GM23338 (cell line): ENCODE data around the gene HNRNPA2B1. TPM values are rescaled to one million over a fixed set of nuclear protein-coding genes. Genes with fewer than 3 reads are reported as not detected.

ENCODE experiments used
- ATAC-seq: fragments of 200-7000 bp; cut with Tn5 transposase; 3 replicates; pipeline ENCODE4 v1.9.1; 2020
- DNase-seq: peaks from one replicate; pipeline ENCODE4 v3.0.0-alpha.2; 2015; ENCODE audit warnings: low spot score
- H2AFZ ChIP-seq: fragments of 200-600 bp; sonication (generic); 2 replicates; pipeline ENCODE4 v1.8.0; 2016; ENCODE audit warnings: antibody characterized with exemption, mild to moderate bottlenecking, moderate library complexity
- H3F3A ChIP-seq: fragments of 200-600 bp; sonication (generic); replicated peaks from 2 replicates; pipeline ENCODE4 v1.8.0; 2017; ENCODE audit warnings: antibody characterized with exemption, mixed run types, low read depth
- H3K27ac ChIP-seq: fragments of 200-600 bp; sonication (generic); 2 replicates; pipeline ENCODE4 v1.6.1; 2016; ENCODE audit warnings: low read depth
- H3K27me3 ChIP-seq: fragments of 200-600 bp; sonication (generic); 2 replicates; pipeline ENCODE4 v1.8.0; 2016; ENCODE audit warnings: mild to moderate bottlenecking, mixed run types, moderate library complexity; ENCODE audit not compliant: insufficient read depth
- H3K36me3 ChIP-seq: fragments of 200-600 bp; sonication (generic); 2 replicates; pipeline ENCODE4 v1.8.0; 2016; ENCODE audit warnings: mild to moderate bottlenecking; ENCODE audit not compliant: insufficient read depth
- H3K4me1 ChIP-seq: fragments of 200-600 bp; sonication (generic); 2 replicates; pipeline ENCODE4 v1.8.0; 2016; ENCODE audit warnings: mild to moderate bottlenecking, moderate library complexity; ENCODE audit not compliant: insufficient read depth
- H3K4me2 ChIP-seq: fragments of 200-600 bp; sonication (generic); 2 replicates; pipeline ENCODE4 v1.7.1; 2017; ENCODE audit warnings: mixed run types
- H3K4me3 ChIP-seq: fragments of 200-600 bp; sonication (generic); 2 replicates; pipeline ENCODE4 v1.6.1; 2016; ENCODE audit warnings: mixed run types
- H3K79me2 ChIP-seq: fragments of 200-600 bp; sonication (generic); replicated peaks from 2 replicates; pipeline ENCODE4 v1.8.0; 2017; ENCODE audit warnings: mild to moderate bottlenecking; ENCODE audit not compliant: insufficient read depth
- H3K9me2 ChIP-seq: fragments of 200-600 bp; sonication (generic); 2 replicates; pipeline ENCODE4 v1.8.0; 2017; ENCODE audit not compliant: insufficient read depth
- H4K20me1 ChIP-seq: fragments of 200-600 bp; sonication (generic); replicated peaks from 2 replicates; pipeline ENCODE4 v1.8.0; 2017; ENCODE audit warnings: mild to moderate bottlenecking; ENCODE audit not compliant: insufficient read depth
- H3K27ac Mint-ChIP-seq: 2 replicates; pipeline ENCODE4 v1.8.0; 2020; ENCODE audit warnings: inconsistent platforms, mild to moderate bottlenecking, moderate library complexity, mixed read lengths
- H3K27me3 Mint-ChIP-seq: 3 replicates; pipeline ENCODE4 v1.8.0; 2022; ENCODE audit warnings: low read depth, mild to moderate bottlenecking, moderate library complexity, mixed read lengths, inconsistent platforms; ENCODE audit not compliant: insufficient read depth, poor library complexity
- H3K36me3 Mint-ChIP-seq: 3 replicates; pipeline ENCODE4 v1.8.0; 2021; ENCODE audit warnings: low read depth, mild to moderate bottlenecking, inconsistent platforms, moderate library complexity, mixed read lengths
- H3K4me1 Mint-ChIP-seq: 3 replicates; pipeline ENCODE4 v1.8.0; 2020; ENCODE audit warnings: mild to moderate bottlenecking, inconsistent platforms, mixed read lengths
- H3K4me3 Mint-ChIP-seq: 3 replicates; pipeline ENCODE4 v1.8.0; 2021; ENCODE audit warnings: moderate library complexity, mild to moderate bottlenecking, inconsistent platforms, mixed read lengths
- H3K9me3 Mint-ChIP-seq: 3 replicates; pipeline ENCODE4 v1.8.0; 2020; ENCODE audit warnings: moderate library complexity, mild to moderate bottlenecking, inconsistent platforms, mixed read lengths
- EZH2phosphoT487 ChIP-seq: fragments of 200-600 bp; sonication (generic); IDR thresholded peaks from one replicate; pipeline ENCODE4 v1.8.1; 2018; ENCODE audit warnings: antibody characterized with exemption; ENCODE audit not compliant: unreplicated experiment
- JUNB ChIP-seq: IDR thresholded peaks from one replicate; pipeline ENCODE4 v1.6.1; 2016; ENCODE audit warnings: antibody characterized with exemption; ENCODE audit not compliant: unreplicated experiment
- NANOG ChIP-seq: IDR thresholded peaks from 2 replicates; pipeline ENCODE4 v1.6.1; 2016; ENCODE audit warnings: antibody characterized with exemption, borderline replicate concordance
- STAT1 ChIP-seq: IDR thresholded peaks from one replicate; pipeline ENCODE4 v1.6.1; 2016; ENCODE audit warnings: antibody characterized with exemption; ENCODE audit not compliant: unreplicated experiment
- ZNF331 ChIP-seq: fragments of 250-450 bp; sonication (Bioruptor Pico); IDR thresholded peaks from 2 replicates; pipeline ENCODE4 v1.5.0; 2020; ENCODE audit warnings: low read depth, mild to moderate bottlenecking, moderate library complexity
- polyA plus RNA-seq: library from polyadenylated mRNA; unstranded; fragments of >200 nt; fragmentation: Nextera tagmentation; extraction: Ambion mirVana; gene quantifications from 2 replicates; pipeline ENCODE4 v1.2.1, GENCODE V29; 2016
- total RNA-seq: library from RNA; depleted of rRNA; stranded (reverse); fragments of >200 nt; shearing (Covaris generic); gene quantifications from 2 replicates; pipeline ENCODE4 v1.2.3, GENCODE V29; 2014
- TF ChIP-seq, protein P1 (sequence below): fragments of 250-450 bp; sonication (Bioruptor Pico); IDR thresholded peaks from 2 replicates; pipeline ENCODE4 v1.5.0; 2020; ENCODE audit warnings: mild to moderate bottlenecking, moderate library complexity
- TF ChIP-seq, protein P2 (sequence below), 2 experiments: fragments of 200-600 bp in 1 of 2; sonication (generic) in 1 of 2; conservative IDR thresholded peaks; 2 replicates each; pipeline versions ENCODE4 v1.5.1 to v1.6.1; 2016 to 2017; ENCODE audit warnings: antibody characterized with exemption in 2 of 2, low read depth in 2 of 2, mild to moderate bottlenecking in 2 of 2, moderate library complexity in 1 of 2
- TF ChIP-seq, protein P3 (sequence below): IDR thresholded peaks from one replicate; pipeline ENCODE4 v1.6.1; 2018; ENCODE audit warnings: antibody characterized with exemption; ENCODE audit not compliant: unreplicated experiment

HNRNPA2B1 gene
- total and polyA plus RNA-seq, 2 experiments from 2014 or later, result 602 to 1,577 TPM

DNA sequence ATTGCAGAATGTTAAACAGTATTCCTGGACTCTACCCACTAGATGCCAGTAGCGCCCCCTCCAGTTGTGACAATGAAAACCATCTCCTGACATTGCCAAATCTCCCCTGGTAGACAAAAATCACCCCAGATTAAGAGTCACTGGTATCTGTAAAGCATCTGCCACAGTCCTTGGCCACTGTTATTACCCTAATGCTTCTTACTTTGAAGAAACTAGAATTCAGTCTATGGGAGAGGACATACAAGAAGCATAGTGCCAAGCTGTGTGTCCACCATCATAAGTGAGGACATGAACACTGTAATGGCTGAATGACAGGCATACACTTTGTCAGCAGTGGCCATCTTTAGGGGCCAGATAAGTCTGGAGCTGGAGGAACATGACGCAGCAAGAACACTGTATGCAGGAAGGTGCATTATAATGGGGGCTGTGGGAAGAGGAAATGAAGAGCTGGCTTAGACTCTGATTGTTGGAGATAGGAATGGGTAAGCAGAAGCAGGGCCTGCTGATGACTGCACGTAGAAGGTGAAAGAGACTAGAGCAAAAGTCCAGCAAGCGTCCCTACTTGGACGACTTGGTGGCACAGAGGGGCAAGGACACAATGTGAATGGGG, 33.5 kb upstream of the HNRNPA2B1 start (continued):
- TF ChIP-seq, protein P1, sequence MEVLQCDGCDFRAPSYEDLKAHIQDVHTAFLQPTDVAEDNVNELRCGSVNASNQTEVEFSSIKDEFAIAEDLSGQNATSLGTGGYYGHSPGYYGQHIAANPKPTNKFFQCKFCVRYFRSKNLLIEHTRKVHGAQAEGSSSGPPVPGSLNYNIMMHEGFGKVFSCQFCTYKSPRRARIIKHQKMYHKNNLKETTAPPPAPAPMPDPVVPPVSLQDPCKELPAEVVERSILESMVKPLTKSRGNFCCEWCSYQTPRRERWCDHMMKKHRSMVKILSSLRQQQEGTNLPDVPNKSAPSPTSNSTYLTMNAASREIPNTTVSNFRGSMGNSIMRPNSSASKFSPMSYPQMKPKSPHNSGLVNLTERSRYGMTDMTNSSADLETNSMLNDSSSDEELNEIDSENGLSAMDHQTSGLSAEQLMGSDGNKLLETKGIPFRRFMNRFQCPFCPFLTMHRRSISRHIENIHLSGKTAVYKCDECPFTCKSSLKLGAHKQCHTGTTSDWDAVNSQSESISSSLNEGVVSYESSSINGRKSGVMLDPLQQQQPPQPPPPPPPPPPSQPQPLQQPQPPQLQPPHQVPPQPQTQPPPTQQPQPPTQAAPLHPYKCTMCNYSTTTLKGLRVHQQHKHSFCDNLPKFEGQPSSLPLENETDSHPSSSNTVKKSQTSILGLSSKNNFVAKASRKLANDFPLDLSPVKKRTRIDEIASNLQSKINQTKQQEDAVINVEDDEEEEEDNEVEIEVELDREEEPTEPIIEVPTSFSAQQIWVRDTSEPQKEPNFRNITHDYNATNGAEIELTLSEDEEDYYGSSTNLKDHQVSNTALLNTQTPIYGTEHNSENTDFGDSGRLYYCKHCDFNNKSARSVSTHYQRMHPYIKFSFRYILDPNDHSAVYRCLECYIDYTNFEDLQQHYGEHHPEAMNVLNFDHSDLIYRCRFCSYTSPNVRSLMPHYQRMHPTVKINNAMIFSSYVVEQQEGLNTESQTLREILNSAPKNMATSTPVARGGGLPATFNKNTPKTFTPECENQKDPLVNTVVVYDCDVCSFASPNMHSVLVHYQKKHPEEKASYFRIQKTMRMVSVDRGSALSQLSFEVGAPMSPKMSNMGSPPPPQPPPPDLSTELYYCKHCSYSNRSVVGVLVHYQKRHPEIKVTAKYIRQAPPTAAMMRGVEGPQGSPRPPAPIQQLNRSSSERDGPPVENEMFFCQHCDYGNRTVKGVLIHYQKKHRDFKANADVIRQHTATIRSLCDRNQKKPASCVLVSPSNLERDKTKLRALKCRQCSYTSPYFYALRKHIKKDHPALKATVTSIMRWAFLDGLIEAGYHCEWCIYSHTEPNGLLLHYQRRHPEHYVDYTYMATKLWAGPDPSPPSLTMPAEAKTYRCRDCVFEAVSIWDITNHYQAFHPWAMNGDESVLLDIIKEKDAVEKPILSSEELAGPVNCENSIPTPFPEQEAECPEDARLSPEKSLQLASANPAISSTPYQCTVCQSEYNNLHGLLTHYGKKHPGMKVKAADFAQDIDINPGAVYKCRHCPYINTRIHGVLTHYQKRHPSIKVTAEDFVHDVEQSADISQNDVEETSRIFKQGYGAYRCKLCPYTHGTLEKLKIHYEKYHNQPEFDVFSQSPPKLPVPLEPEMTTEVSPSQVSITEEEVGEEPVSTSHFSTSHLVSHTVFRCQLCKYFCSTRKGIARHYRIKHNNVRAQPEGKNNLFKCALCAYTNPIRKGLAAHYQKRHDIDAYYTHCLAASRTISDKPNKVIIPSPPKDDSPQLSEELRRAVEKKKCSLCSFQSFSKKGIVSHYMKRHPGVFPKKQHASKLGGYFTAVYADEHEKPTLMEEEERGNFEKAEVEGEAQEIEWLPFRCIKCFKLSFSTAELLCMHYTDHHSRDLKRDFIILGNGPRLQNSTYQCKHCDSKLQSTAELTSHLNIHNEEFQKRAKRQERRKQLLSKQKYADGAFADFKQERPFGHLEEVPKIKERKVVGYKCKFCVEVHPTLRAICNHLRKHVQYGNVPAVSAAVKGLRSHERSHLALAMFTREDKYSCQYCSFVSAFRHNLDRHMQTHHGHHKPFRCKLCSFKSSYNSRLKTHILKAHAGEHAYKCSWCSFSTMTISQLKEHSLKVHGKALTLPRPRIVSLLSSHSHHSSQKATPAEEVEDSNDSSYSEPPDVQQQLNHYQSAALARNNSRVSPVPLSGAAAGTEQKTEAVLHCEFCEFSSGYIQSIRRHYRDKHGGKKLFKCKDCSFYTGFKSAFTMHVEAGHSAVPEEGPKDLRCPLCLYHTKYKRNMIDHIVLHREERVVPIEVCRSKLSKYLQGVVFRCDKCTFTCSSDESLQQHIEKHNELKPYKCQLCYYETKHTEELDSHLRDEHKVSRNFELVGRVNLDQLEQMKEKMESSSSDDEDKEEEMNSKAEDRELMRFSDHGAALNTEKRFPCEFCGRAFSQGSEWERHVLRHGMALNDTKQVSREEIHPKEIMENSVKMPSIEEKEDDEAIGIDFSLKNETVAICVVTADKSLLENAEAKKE (CRISPR knock-in tag), result no peak
- TF ChIP-seq, protein P2, sequence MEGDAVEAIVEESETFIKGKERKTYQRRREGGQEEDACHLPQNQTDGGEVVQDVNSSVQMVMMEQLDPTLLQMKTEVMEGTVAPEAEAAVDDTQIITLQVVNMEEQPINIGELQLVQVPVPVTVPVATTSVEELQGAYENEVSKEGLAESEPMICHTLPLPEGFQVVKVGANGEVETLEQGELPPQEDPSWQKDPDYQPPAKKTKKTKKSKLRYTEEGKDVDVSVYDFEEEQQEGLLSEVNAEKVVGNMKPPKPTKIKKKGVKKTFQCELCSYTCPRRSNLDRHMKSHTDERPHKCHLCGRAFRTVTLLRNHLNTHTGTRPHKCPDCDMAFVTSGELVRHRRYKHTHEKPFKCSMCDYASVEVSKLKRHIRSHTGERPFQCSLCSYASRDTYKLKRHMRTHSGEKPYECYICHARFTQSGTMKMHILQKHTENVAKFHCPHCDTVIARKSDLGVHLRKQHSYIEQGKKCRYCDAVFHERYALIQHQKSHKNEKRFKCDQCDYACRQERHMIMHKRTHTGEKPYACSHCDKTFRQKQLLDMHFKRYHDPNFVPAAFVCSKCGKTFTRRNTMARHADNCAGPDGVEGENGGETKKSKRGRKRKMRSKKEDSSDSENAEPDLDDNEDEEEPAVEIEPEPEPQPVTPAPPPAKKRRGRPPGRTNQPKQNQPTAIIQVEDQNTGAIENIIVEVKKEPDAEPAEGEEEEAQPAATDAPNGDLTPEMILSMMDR (conservative IDR thresholded peaks at IDR 0.05; ENCODE audit: low read depth in 2 of 2), result peak; percentile 38 to 40; a peak in 3 of 4 replicates
- no peak for TF ChIP-seq NANOG

DNA sequence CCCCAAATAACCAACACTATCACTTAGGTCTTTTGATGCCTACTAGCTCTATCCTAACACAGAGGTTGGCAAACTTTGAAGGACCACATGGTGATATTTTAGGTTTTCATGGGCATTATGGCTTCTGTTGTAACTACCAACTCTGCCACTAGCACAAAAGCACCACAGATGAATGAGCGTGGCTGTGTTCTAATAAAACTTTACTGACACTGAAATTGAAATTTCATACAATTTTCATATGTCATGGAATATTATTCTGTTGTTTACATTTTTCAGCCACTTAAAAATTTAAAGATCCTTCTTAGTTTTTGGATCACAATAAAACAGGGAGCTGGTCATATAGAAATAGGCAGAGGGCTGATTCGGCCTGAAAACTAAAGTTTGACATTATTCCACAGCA, 27.4 kb upstream of the HNRNPA2B1 start:
- DNase-seq, result no peak
- TF ChIP-seq ZNF331 (CRISPR knock-in tag) (no peak), NANOG (no peak), STAT1 (no peak), JUNB (no peak), EZH2phosphoT487 (no peak)
- TF ChIP-seq, protein P3, sequence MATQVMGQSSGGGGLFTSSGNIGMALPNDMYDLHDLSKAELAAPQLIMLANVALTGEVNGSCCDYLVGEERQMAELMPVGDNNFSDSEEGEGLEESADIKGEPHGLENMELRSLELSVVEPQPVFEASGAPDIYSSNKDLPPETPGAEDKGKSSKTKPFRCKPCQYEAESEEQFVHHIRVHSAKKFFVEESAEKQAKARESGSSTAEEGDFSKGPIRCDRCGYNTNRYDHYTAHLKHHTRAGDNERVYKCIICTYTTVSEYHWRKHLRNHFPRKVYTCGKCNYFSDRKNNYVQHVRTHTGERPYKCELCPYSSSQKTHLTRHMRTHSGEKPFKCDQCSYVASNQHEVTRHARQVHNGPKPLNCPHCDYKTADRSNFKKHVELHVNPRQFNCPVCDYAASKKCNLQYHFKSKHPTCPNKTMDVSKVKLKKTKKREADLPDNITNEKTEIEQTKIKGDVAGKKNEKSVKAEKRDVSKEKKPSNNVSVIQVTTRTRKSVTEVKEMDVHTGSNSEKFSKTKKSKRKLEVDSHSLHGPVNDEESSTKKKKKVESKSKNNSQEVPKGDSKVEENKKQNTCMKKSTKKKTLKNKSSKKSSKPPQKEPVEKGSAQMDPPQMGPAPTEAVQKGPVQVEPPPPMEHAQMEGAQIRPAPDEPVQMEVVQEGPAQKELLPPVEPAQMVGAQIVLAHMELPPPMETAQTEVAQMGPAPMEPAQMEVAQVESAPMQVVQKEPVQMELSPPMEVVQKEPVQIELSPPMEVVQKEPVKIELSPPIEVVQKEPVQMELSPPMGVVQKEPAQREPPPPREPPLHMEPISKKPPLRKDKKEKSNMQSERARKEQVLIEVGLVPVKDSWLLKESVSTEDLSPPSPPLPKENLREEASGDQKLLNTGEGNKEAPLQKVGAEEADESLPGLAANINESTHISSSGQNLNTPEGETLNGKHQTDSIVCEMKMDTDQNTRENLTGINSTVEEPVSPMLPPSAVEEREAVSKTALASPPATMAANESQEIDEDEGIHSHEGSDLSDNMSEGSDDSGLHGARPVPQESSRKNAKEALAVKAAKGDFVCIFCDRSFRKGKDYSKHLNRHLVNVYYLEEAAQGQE, result no peak

More for the DNA sequence above, 27.4 kb upstream of the HNRNPA2B1 start:
- H3K36me3 Mint-ChIP-seq, result 0 out of 3 replicates have a peak, but pooled peaks cover 3% of the 10 kb centered on the region
- peaks cover 1% of the 10 kb centered on the region for H3K27me3 Mint-ChIP-seq
- no peaks in the 10 kb centered on the region for H3K36me3 ChIP-seq
- no peaks in the 10 kb centered on the region for H3K9me2 ChIP-seq
- H4K20me1 ChIP-seq, result no peaks in the 10 kb centered on the region
- H2AFZ ChIP-seq, result no peak overlapping the region
- H3K4me1 ChIP-seq, result no peaks in the 10 kb centered on the region
- H3K4me3 ChIP-seq, result no peak overlapping the region
- no peak overlapping the region for H3K4me2 ChIP-seq
- H3K27ac Mint-ChIP-seq, result no peak overlapping the region
- no peak overlapping the region for H3K4me3 Mint-ChIP-seq
- H3K27ac ChIP-seq, result no peak overlapping the region
- no peaks in the 10 kb centered on the region for H3F3A ChIP-seq
- H3K9me3 Mint-ChIP-seq, result peaks cover 15% of the 10 kb centered on the region
- no peak for ATAC-seq
- no peaks in the 10 kb centered on the region for H3K4me1 Mint-ChIP-seq
- no peaks in the 10 kb centered on the region for H3K27me3 ChIP-seq
- no peaks in the 10 kb centered on the region for H3K79me2 ChIP-seq
